Effector memory CD4-positive, alpha-beta T cell (primary cell): ENCODE results near the gene SOX13.
"Not testable (repeated sequence)": the region's sequence is repeated elsewhere in the genome, so short reads cannot be mapped to it uniquely, and the experiment has no call there.

Experiments used
- DNase-seq, 3 donors: peaks; one replicate each; pipeline ENCODE4 v3.0.0-alpha.2; 2020
- H3K27ac ChIP-seq: 2 replicates; pipeline ENCODE4 v1.7.0; 2013; ENCODE audit warnings: mild to moderate bottlenecking, low read length, moderate library complexity; ENCODE audit not compliant: insufficient read depth, poor library complexity, severe bottlenecking
- H3K27me3 ChIP-seq: replicated peaks from 2 replicates; pipeline ENCODE4 v1.7.0; 2013; ENCODE audit warnings: mild to moderate bottlenecking, low read length; ENCODE audit not compliant: insufficient read depth, control insufficient read depth, poor library complexity, severe bottlenecking
- H3K36me3 ChIP-seq: 2 replicates; pipeline ENCODE4 v1.7.0; 2013; ENCODE audit warnings: mild to moderate bottlenecking, low read length, moderate library complexity; ENCODE audit not compliant: control insufficient read depth, insufficient read depth
- H3K4me1 ChIP-seq: 2 replicates; pipeline ENCODE4 v1.7.0; 2013; ENCODE audit warnings: low read length, mild to moderate bottlenecking; ENCODE audit not compliant: control insufficient read depth, insufficient read depth, poor library complexity, severe bottlenecking
- H3K4me3 ChIP-seq: 2 replicates; pipeline ENCODE4 v1.7.0; 2013; ENCODE audit warnings: low read length, low read depth, mild to moderate bottlenecking; ENCODE audit not compliant: insufficient read depth, poor library complexity, severe bottlenecking
- H3K9me3 ChIP-seq: 2 replicates; pipeline ENCODE4 v1.7.0; 2013; ENCODE audit warnings: mild to moderate bottlenecking, low read length, moderate library complexity; ENCODE audit not compliant: control insufficient read depth

Gene SOX13

GRCh38 chr1:204093421-204093717, 20.5 kb downstream of the SOX13 start:
- no peaks in the 10 kb centered on the region for H3K9me3 ChIP-seq
- no peak for DNase-seq
- no peak overlapping the region for H3K4me3 ChIP-seq
- no peak overlapping the region for H3K27ac ChIP-seq
- no peaks in the 10 kb centered on the region for H3K4me1 ChIP-seq
- no peaks in the 10 kb centered on the region for H3K36me3 ChIP-seq
- no peaks in the 10 kb centered on the region for H3K27me3 ChIP-seq

- Histone ChIP-seq H3K9me3 (no peaks in the 10 kb centered on the region), H3K27ac (no peak overlapping the region), H3K27me3 (no peaks in the 10 kb centered on the region), H3K4me3 (no peak overlapping the region), H3K36me3 (no peaks in the 10 kb centered on the region), H3K4me1 (no peaks in the 10 kb centered on the region)
- no peak for DNase-seq
Measured at GRCh38 chr1:204093781-204094180, 20.9 kb downstream of the SOX13 start.

GRCh38 chr1:204094313-204094729, 21.4 kb downstream of the SOX13 start:
- Histone ChIP-seq H3K27me3 (no peaks in the 10 kb centered on the region), H3K9me3 (no peaks in the 10 kb centered on the region), H3K4me3 (no peak overlapping the region), H3K36me3 (no peaks in the 10 kb centered on the region), H3K4me1 (no peaks in the 10 kb centered on the region), H3K27ac (no peak overlapping the region)
- no peak for DNase-seq

GRCh38 chr1:204094856-204095634, 22.1 kb downstream of the SOX13 start:
- no peaks in the 10 kb centered on the region for H3K4me1 ChIP-seq
- no peak overlapping the region for H3K4me3 ChIP-seq
- DNase-seq, result no peak
- H3K9me3 ChIP-seq, result no peaks in the 10 kb centered on the region
- H3K36me3 ChIP-seq, result no peaks in the 10 kb centered on the region
- H3K27me3 ChIP-seq, result no peaks in the 10 kb centered on the region
- no peak overlapping the region for H3K27ac ChIP-seq

- Histone ChIP-seq H3K4me1 (peaks cover 4% of the 10 kb centered on the region), H3K27me3 (no peaks in the 10 kb centered on the region), H3K36me3 (no peaks in the 10 kb centered on the region), H3K4me3 (no peak overlapping the region), H3K27ac (no peak overlapping the region), H3K9me3 (no peaks in the 10 kb centered on the region)
- no peak for DNase-seq
Measured at GRCh38 chr1:204096931-204097330, 24.0 kb downstream of the SOX13 start.

- peaks cover 13% of the 10 kb centered on the region for H3K4me1 ChIP-seq
- DNase-seq, result no peak
- no peaks in the 10 kb centered on the region for H3K36me3 ChIP-seq
Measured at GRCh38 chr1:204098683-204099082, 25.8 kb downstream of the SOX13 start.

GRCh38 chr1:204099754-204100153, 26.8 kb downstream of the SOX13 start:
- H3K4me1 ChIP-seq, result peaks cover 24% of the 10 kb centered on the region
- not testable (repeated sequence) for DNase-seq, H3K27me3 ChIP-seq, H3K9me3 ChIP-seq, H3K27ac ChIP-seq, H3K4me3 ChIP-seq, H3K36me3 ChIP-seq

More at GRCh38 chr1:204098683-204099082, 25.8 kb downstream of the SOX13 start:
- no peaks in the 10 kb centered on the region for H3K9me3 ChIP-seq
- no peaks in the 10 kb centered on the region for H3K27me3 ChIP-seq
- no peak overlapping the region for H3K4me3 ChIP-seq
- H3K27ac ChIP-seq, result no peak overlapping the region

GRCh38 chr1:204102029-204102611, 29.2 kb downstream of the SOX13 start:
- no peaks in the 10 kb centered on the region for H3K9me3 ChIP-seq
- DNase-seq, result no peak
- H3K4me3 ChIP-seq, result no peak overlapping the region
- H3K27me3 ChIP-seq, result no peaks in the 10 kb centered on the region
- H3K36me3 ChIP-seq, result no peaks in the 10 kb centered on the region
- no peak overlapping the region for H3K27ac ChIP-seq
- peaks cover 29% of the 10 kb centered on the region for H3K4me1 ChIP-seq

GRCh38 chr1:204102739-204103430, 30.0 kb downstream of the SOX13 start:
- no peak overlapping the region for H3K27ac ChIP-seq
- H3K4me1 ChIP-seq, result peaks cover 29% of the 10 kb centered on the region
- H3K9me3 ChIP-seq, result no peaks in the 10 kb centered on the region
- no peaks in the 10 kb centered on the region for H3K36me3 ChIP-seq
- no peak for DNase-seq
- H3K27me3 ChIP-seq, result no peaks in the 10 kb centered on the region
- no peak overlapping the region for H3K4me3 ChIP-seq

GRCh38 chr1:204103431-204103741, 30.5 kb downstream of the SOX13 start:
- DNase-seq, result no peak
- Histone ChIP-seq H3K9me3 (no peaks in the 10 kb centered on the region), H3K27me3 (no peaks in the 10 kb centered on the region), H3K4me3 (no peak overlapping the region), H3K27ac (peak overlapping the region; percentile 63), H3K36me3 (no peaks in the 10 kb centered on the region), H3K4me1 (peaks cover 29% of the 10 kb centered on the region)
